Natural killer cell (primary cell): ENCODE data around the gene CDH26. TPM values are rescaled to one million over a fixed set of nuclear protein-coding genes. Genes with fewer than 3 reads are reported as not detected.

Source experiments
- ATAC-seq, 3 donors: fragments of 150-1000 bp in 2 of 3; fragments of 200-7000 bp in 1 of 3; cut with Tn5 transposase; 1 replicate in 1 of 3; 2 replicates in 2 of 3; pipeline ENCODE4 v1.10.0; 2021; ENCODE audit warnings: mild to moderate bottlenecking in 2 of 3, moderate library complexity in 2 of 3
- DNase-seq, 2 donors: peaks; one replicate each; pipeline versions ENCODE4 v3.0.0 to v3.0.0-alpha.2; 2013 to 2021; ENCODE audit warnings: mixed read lengths in 1 of 2
- H3K27ac ChIP-seq: one replicate; pipeline ENCODE4 v1.5.1; 2013; ENCODE audit warnings: mild to moderate bottlenecking, low read length
- H3K27me3 ChIP-seq: one replicate; pipeline ENCODE4 v1.6.1; 2013; ENCODE audit warnings: low read length; ENCODE audit not compliant: control insufficient read depth, insufficient read depth
- H3K36me3 ChIP-seq: one replicate; pipeline ENCODE4 v1.6.1; 2013; ENCODE audit warnings: low read length; ENCODE audit not compliant: control insufficient read depth, insufficient read depth
- H3K4me1 ChIP-seq: one replicate; pipeline ENCODE4 v1.6.1; 2013; ENCODE audit warnings: low read length; ENCODE audit not compliant: control insufficient read depth, insufficient read depth
- H3K4me3 ChIP-seq: one replicate; pipeline ENCODE4 v1.5.1; 2013; ENCODE audit warnings: low read length
- H3K9me3 ChIP-seq: one replicate; pipeline ENCODE4 v1.6.1; 2013; ENCODE audit warnings: low read length; ENCODE audit not compliant: control insufficient read depth, insufficient read depth
- H3K27ac Mint-ChIP-seq, 2 donors: one replicate each; pipeline ENCODE4 v1.8.0; 2022; ENCODE audit warnings: mild to moderate bottlenecking in 2 of 2, mixed read lengths in 2 of 2, moderate library complexity in 1 of 2
- H3K27me3 Mint-ChIP-seq, 2 donors: one replicate each; pipeline ENCODE4 v1.8.0; 2022; ENCODE audit warnings: low read depth in 2 of 2, mixed read lengths in 2 of 2
- H3K36me3 Mint-ChIP-seq: one replicate; pipeline ENCODE4 v1.8.0; 2022; ENCODE audit warnings: mixed read lengths
- H3K4me1 Mint-ChIP-seq, 2 donors: one replicate each; pipeline ENCODE4 v1.8.0; 2022; ENCODE audit warnings: mixed read lengths in 2 of 2
- H3K4me3 Mint-ChIP-seq: one replicate; pipeline ENCODE4 v1.8.0; 2022; ENCODE audit warnings: mild to moderate bottlenecking, moderate library complexity, mixed read lengths
- H3K9me3 Mint-ChIP-seq, 2 donors: one replicate each; pipeline ENCODE4 v1.8.0; 2022; ENCODE audit warnings: mixed read lengths in 2 of 2
- CTCF ChIP-seq: fragments of 200-600 bp; IDR thresholded peaks from one replicate; pipeline ENCODE4 v1.8.0; 2022; ENCODE audit warnings: antibody characterized with exemption
- WGBS: methylation state at CpG from one replicate; pipeline ENCODE4 v1.1.7; 2013; ENCODE audit warnings: missing lambda C conversion rate; ENCODE audit not compliant: insufficient coverage; 5-methylcytosine and 5-hydroxymethylcytosine counted together
- intact Hi-C: fragments of 100-400 bp; cut with micrococcal nuclease; formaldehyde crosslinking; loops from one replicate; pipeline ENCODE4 v1.14.2; 2022
- total RNA-seq, 4 donors: library from RNA; stranded (reverse); fragments of 120-200 nt in 1 of 4; gene quantifications; one replicate each; pipeline versions ENCODE4 v1.2.3 to v1.2.4, GENCODE V29; 2013 to 2022

Gene CDH26
- total RNA-seq, 3 donors from 2014 or later (not counting 1 experiment from before 2014, with no cell fraction given), result 1.2 to 2.0 (median 1.8) TPM

GRCh38 chr20:60000271-60001042 is 42.2 kb downstream of the CDH26 start:
- no peak for ATAC-seq
- peaks cover 3 to 12% of the 10 kb centered on the region in 2 donors for H3K27me3 Mint-ChIP-seq
- no peak for TF ChIP-seq CTCF
- intact Hi-C loops, result no loop called here
- Histone ChIP-seq H3K4me1 (no peaks in the 10 kb centered on the region), H3K27ac (no peak overlapping the region), H3K4me3 (no peak overlapping the region), H3K36me3 (no peaks in the 10 kb centered on the region), H3K27me3 (no peaks in the 10 kb centered on the region), H3K9me3 (no peaks in the 10 kb centered on the region)
- H3K9me3 Mint-ChIP-seq, result no peaks in the 10 kb centered on the region
- no peaks in the 10 kb centered on the region for H3K4me1 Mint-ChIP-seq
- no peak overlapping the region for H3K27ac Mint-ChIP-seq
- H3K4me3 Mint-ChIP-seq, result no peak overlapping the region
- no peak for DNase-seq
- no peaks in the 10 kb centered on the region for H3K36me3 Mint-ChIP-seq
- WGBS, result 95% methylated on average over 5 of the region's 8 CpGs

- intact Hi-C loops, result no loop called here
- TF ChIP-seq CTCF, result no peak
- 88% methylated on average over 8 of the region's 11 CpGs for WGBS
Observed at GRCh38 chr20:60001108-60001507, 42.9 kb downstream of the CDH26 start.

GRCh38 chr20:60003776-60004175 is 45.6 kb downstream of the CDH26 start:
- no peaks in the 10 kb centered on the region for H3K9me3 Mint-ChIP-seq
- DNase-seq (no peak), ATAC-seq (no peak)
- 98% methylated on average over 4 of the region's 4 CpGs for WGBS
- no peak overlapping the region for H3K4me3 Mint-ChIP-seq
- TF ChIP-seq CTCF, result no peak
- H3K27me3 Mint-ChIP-seq, result peaks cover 5 to 7% of the 10 kb centered on the region in 2 donors
- H3K27ac Mint-ChIP-seq, result no peak overlapping the region
- H3K4me1 Mint-ChIP-seq, result peaks cover 7 to 13% of the 10 kb centered on the region in 2 donors
- intact Hi-C loops, result no loop called here
- H3K36me3 ChIP-seq, result no peaks in the 10 kb centered on the region
- no peak overlapping the region for H3K4me3 ChIP-seq
- no peaks in the 10 kb centered on the region for H3K27me3 ChIP-seq
- H3K36me3 Mint-ChIP-seq, result no peaks in the 10 kb centered on the region
- H3K27ac ChIP-seq, result no peak overlapping the region
- H3K4me1 ChIP-seq, result peaks cover 6% of the 10 kb centered on the region
- H3K9me3 ChIP-seq, result no peaks in the 10 kb centered on the region

More at GRCh38 chr20:60001108-60001507, 42.9 kb downstream of the CDH26 start:
- no peak for ATAC-seq
- Mint-ChIP-seq H3K9me3 (no peaks in the 10 kb centered on the region), H3K4me3 (no peak overlapping the region), H3K27me3 (peaks cover 4 to 8% of the 10 kb centered on the region in 2 donors), H3K36me3 (no peaks in the 10 kb centered on the region), H3K27ac (no peak overlapping the region), H3K4me1 (no peaks in the 10 kb centered on the region)
- no peak overlapping the region for H3K4me3 ChIP-seq
- no peak for DNase-seq
- no peaks in the 10 kb centered on the region for H3K4me1 ChIP-seq
- no peaks in the 10 kb centered on the region for H3K36me3 ChIP-seq
- no peak overlapping the region for H3K27ac ChIP-seq
- no peaks in the 10 kb centered on the region for H3K27me3 ChIP-seq
- no peaks in the 10 kb centered on the region for H3K9me3 ChIP-seq

- no peaks in the 10 kb centered on the region for H3K27me3 ChIP-seq
- WGBS, result 77% methylated on average over 4 of the region's 4 CpGs
- H3K4me1 ChIP-seq, result peaks cover 19% of the 10 kb centered on the region
- H3K4me3 ChIP-seq, result no peak overlapping the region
- intact Hi-C loops, result no loop called here
- no peak for ATAC-seq
- H3K9me3 ChIP-seq, result no peaks in the 10 kb centered on the region
- no peaks in the 10 kb centered on the region for H3K9me3 Mint-ChIP-seq
- H3K36me3 Mint-ChIP-seq, result no peaks in the 10 kb centered on the region
- no peak for DNase-seq
- no peak overlapping the region for H3K4me3 Mint-ChIP-seq
- H3K36me3 ChIP-seq, result no peaks in the 10 kb centered on the region
- TF ChIP-seq CTCF, result no peak
- no peak overlapping the region for H3K27ac Mint-ChIP-seq
- H3K4me1 Mint-ChIP-seq, result peaks cover 18 to 25% of the 10 kb centered on the region in 2 donors
- peaks cover 13 to 18% of the 10 kb centered on the region in 2 donors for H3K27me3 Mint-ChIP-seq
- no peak overlapping the region for H3K27ac ChIP-seq
Observed at GRCh38 chr20:60006261-60006660, 48.0 kb downstream of the CDH26 start.
